NCI-H187 treated with DMSO at 0.1 percent for 48 hours (cell line): Measurements from ENCODE around the gene MIAT.
"Not testable (repeated sequence)": the region's sequence is repeated elsewhere in the genome, so short reads cannot be mapped to it uniquely, and the experiment has no call there.

Experiments used
- DNase-seq: peaks from one replicate; lab custom pipeline; 2025; lab: John Stamatoyannopoulos, UW

Gene MIAT

DNA sequence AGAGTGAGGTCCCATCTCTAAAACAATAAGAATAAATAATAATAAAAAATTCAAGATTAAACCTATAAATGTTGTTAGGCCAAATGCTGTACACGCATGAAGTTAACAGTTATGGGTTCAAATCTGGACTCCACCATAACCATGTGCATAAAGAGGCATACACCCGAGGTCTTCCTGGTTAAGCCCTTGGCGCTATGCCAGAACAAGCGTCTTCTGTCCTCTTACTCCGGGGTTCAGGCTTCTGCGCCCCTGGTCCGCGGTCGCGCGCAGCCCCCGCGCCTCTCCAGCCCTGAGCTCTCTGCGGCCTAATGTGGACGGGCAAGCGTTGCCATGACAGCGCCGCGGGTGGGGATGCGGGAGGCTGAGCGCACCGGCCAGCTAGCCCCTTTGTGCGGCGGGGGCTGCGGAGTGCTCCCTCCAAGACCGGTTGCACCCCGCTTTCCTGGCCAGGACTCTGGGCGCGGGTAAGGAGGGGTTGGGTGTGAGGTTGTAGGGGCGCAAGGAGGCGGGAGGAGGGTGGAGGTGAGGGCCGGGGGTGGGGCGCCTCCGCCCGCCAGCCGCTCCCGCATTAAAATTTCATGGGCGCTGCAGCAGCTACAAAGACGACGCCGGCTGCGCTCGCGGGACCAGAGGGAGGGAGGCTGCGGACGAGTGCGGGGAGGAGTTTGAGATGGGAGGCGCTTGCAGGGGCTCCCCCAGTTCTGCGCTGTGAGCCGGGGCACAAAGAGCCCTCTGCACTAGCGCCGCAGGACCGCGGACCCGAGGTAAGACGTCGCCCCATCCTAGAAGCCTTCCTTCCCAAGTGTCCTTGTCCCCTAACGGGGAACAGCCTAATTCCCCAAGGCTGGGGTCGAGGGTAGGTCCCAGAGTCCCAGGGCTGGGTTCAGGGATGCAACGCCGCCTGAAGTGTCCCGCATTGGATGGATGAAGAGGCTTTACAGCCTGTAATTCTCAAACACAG is at the start of gene MIAT:
Gene MIAT (plus strand): TSS at position 698 of the 961 bp plus-strand sequence.
- DNase-seq: no peak

DNA sequence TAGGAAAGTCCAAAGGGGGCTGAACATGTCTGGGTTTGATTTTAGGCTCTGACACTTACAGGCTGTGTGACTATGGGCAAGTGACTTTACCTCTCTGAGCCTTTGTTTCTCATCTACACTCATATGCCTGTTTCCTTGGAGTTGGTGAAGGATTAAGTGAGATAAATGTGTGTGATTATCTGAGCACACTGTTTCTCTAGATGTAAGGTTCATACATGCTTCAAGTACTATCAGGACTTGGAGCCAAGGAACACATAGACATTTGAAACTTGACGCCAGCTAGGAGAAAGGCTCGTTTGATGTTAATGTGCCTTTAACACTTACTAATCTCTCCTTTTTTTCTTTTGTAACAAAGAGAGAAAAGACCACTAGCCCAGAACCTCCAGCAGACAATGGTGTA is 49.3 kb upstream of the MIAT start:
- no peak for DNase-seq

GRCh38 chr22:26609287-26609686 is 48.1 kb upstream of the MIAT start:
- no peak for DNase-seq

GRCh38 chr22:26610072-26610958 is 47.1 kb upstream of the MIAT start:
- no peak for DNase-seq

DNA sequence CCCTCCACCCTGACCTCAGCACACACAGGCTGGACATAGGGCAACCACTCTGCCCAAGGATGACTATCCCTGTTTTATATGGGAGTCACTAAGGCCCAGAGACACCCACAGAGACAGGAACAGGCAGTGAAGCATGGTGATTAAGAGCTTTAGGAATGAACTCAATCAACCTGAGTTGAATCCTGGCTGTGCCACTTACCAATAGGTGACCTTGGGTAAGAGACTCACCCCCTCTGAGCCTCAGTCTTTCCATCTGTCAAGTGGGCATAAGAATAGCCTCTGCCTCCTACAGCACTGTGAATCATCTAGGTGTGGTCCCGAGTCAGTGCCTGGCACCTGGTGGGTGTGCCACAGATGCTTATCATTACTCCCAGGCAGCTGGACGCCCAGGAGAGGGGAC is 46.4 kb upstream of the MIAT start:
- no peak for DNase-seq

DNA sequence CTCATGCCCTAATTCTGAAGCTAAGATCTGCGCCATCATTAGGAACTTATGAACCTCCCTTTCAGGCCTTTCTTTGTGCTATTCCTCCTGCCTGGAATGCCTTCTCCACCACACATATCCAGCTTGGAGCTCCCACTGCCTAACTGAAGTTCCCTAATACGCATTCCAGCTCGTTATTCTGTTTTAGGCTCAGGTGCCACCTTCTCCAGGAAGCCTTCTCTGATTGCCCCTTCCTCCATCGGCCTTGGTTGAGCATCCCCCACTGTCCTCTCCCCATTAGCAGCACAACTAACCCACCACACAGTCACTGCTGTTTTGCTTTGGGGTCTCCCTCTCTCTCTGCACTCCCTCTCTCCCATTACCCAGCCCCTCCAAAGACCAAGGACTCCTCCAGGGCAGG is 44.7 kb upstream of the MIAT start:
- DNase-seq: no peak

DNA sequence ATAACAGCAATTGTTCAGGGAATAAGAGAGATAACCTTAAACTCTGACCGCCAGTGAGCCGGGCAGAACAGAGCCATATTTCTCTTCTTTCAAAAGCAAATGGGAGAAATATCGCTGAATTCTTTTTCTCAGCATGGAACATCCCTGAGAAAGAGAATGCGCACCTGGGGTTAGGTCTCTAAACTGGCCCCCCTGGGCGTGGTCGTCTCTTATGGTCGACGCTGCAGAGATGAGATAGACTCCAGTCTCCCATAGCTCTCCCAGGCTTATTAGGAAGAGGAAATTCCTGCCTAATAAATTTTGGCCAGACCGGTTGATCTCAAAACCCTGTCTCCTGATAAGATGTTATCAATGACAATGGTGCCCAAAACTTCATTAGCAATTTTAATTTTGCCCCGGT is 43.6 kb upstream of the MIAT start:
- DNase-seq: not testable (repeated sequence)

- no peak for DNase-seq
Observed at GRCh38 chr22:26614322-26614721, 43.1 kb upstream of the MIAT start.

GRCh38 chr22:26615149-26615548 is 42.2 kb upstream of the MIAT start:
- DNase-seq: no peak

GRCh38 chr22:26615830-26616435 is 41.5 kb upstream of the MIAT start:
- DNase-seq: no peak

DNA sequence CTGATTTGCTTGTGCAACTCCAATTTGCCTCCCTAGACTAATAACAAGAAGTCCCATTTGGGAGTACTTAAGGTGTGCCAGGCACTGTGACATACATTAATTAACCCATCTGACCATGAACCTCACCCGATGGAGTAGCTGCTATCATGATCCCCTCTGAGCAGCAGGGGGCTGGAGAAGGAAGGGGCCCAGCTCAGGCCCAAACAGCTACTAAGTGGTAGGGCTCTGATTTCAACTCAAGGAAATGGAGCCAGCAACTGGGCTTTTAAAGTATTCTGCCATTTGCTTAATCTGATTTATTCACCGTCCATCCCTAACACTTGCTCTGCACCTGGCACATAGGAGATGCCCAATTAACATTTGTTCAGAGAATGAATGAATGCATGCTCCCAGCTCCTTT is 40.7 kb upstream of the MIAT start:
- no peak for DNase-seq

- no peak for DNase-seq
Observed at GRCh38 chr22:26617271-26618199, 39.9 kb upstream of the MIAT start, which contains the start of gene CRYBB1. Gene CRYBB1 (minus strand): TSS chr22:26618027. CDS start chr22:26616319, 1,708 bp downstream.

DNA sequence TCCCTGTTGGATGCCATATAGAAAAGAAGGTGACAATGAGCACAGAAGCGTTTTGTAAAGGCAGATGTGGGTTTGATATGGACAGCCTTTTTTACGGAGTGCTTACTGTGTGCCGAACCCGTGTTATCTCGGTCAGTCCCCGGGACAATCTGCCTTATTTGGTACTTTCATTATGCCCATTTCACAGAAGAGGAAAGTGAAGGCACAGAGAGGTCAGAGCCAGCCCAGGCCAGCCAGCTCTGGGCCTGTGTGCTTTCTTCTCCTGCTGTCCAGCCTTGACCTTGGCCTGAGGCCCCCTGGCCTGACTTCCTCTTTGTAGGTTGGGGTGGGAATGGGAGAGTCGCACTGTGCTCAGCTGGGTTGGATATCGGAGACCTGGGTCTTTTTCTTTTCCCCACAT is 38.9 kb upstream of the MIAT start:
- DNase-seq: no peak

DNA sequence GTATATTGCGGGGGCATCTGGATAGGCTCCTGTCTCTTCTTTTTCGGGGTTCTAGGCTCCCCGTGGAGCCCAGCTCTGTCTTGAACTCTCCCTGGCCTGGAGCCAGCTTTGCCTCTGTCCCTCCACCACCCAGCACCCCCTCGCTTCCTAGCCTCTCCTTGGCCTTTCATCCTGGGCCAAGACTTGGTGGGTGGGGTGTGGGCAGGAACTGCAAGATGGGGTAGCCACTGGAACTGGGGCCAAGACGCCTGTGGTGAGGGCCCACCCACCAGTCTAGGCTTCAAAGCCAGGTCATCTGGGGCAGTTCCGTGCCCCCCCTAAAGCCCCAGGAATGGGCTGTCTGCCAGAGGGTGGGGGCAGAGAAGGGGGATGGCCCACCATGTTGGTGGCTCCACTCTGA is 37.9 kb upstream of the MIAT start:
- no peak for DNase-seq

GRCh38 chr22:26620197-26620596 is 37.2 kb upstream of the MIAT start:
- DNase-seq: no peak

DNA sequence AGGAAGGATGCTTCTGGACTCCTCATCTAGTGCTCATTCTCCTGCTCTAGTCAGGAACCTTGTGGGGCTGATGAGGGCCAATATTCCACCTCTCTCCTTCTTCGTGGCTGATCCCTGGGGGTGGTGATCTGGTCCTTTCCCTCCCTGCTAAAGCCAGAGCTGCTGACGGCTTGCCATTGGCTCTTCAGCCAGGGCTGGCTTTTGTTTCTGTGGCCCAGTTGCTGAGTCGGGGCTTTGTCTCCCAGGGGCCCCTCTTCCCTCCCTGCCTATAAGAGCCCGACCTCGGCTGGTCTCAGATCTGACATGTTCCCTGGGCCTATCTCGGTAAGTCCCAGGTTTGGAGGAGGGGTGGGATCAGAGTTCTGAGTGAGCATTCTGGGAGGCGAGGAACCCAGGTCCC is 35.7 kb upstream of the MIAT start, which contains the start of gene CRYBA4:
Gene CRYBA4 (plus strand): TSS at position 301 of the 400 bp plus-strand sequence. CDS start 634 bp downstream, outside the sequence.
- DNase-seq: no peak

GRCh38 chr22:26623984-26624383 is 33.4 kb upstream of the MIAT start:
- no peak for DNase-seq

GRCh38 chr22:26624803-26625202 is 32.6 kb upstream of the MIAT start:
- no peak for DNase-seq

DNA sequence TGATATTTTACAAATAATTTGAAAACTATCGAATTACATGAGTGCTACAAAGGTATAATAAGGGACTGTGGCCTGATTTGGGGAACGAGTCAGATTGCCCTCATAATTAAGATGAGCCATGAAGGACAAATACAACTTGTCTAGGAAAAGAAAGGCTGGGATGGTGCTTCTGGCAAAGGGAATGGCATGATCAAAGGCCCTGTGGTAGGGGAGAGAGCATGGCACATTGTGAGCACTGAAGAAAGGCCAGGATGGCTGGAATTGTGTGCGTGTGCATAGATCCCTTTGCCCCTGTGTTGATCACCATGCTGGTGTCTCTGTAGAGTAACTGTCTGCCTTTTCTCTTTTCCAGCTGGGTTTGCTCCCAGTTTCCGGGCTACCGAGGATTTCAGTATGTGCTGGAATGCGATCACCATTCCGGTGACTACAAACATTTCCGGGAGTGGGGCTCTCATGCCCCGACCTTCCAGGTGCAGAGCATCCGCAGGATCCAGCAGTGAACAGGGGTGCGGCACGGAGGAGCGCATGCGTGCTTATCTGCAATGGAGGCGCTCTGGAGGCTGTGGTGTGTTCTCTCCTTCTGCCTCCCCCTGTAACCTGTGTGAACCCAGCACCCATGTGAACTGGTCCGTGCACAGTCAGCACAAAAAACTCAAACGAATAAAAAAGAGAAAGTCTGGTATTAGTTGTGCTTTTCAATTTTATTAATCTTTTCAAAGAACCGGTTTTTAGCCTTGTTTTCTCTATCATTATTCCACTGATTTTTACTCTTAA is 27.2 kb upstream of the MIAT start:
- no peak for DNase-seq

DNA sequence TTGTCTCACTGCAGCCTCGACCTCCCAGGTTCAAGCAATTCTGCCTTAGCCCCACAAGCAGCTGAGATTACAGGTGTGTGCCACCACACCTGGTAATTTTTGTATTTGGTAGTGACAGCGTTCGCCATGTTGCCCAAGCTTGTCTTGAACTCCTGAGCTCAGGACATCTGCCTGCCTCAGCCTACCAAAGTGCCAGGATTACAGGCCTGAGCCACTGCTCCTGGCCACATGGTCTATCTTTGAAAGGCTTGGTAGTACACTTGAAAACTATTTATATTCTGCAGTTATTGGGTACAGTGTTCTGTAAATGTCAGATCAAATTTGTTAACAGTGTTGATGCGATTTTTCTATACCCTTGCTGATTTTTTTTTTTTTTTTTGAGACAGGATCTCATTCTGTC is 26.1 kb upstream of the MIAT start:
- DNase-seq: no peak
